Peyer's patch (tissue), 4 donors: ENCODE data around the gene DUS2.

Experiments used
- POLR2A ChIP-seq, 2 donors: fragments of 450-650 bp; IDR thresholded peaks; one replicate each; pipeline ENCODE4 v1.5.1; 2017; ENCODE audit warnings: antibody characterized with exemption in 2 of 2, mild to moderate bottlenecking in 2 of 2, moderate library complexity in 2 of 2
- TF ChIP-seq, protein P1 (sequence below), 6 experiments: fragments of 450-650 bp in 4 of 6; fragments of 200-600 bp in 2 of 6; sonication (generic) in 1 of 6; IDR thresholded peaks; one replicate each; pipeline ENCODE4 v1.5.1; 2017 to 2019; ENCODE audit warnings: antibody characterized with exemption in 6 of 6, mild to moderate bottlenecking in 3 of 6, moderate library complexity in 1 of 6

- TF ChIP-seq, protein P1, sequence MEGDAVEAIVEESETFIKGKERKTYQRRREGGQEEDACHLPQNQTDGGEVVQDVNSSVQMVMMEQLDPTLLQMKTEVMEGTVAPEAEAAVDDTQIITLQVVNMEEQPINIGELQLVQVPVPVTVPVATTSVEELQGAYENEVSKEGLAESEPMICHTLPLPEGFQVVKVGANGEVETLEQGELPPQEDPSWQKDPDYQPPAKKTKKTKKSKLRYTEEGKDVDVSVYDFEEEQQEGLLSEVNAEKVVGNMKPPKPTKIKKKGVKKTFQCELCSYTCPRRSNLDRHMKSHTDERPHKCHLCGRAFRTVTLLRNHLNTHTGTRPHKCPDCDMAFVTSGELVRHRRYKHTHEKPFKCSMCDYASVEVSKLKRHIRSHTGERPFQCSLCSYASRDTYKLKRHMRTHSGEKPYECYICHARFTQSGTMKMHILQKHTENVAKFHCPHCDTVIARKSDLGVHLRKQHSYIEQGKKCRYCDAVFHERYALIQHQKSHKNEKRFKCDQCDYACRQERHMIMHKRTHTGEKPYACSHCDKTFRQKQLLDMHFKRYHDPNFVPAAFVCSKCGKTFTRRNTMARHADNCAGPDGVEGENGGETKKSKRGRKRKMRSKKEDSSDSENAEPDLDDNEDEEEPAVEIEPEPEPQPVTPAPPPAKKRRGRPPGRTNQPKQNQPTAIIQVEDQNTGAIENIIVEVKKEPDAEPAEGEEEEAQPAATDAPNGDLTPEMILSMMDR (IDR thresholded peaks at IDR 0.05): no peak
- TF ChIP-seq POLR2A (IDR thresholded peaks at IDR 0.05): no peak
Observed at GRCh38 chr16:68077866-68078700, 55.0 kb downstream of the DUS2 start.
